OCI-LY1 (cell line): Measurements from ENCODE around the gene CCBE1.

Experiments used
- EZH2 ChIP-seq: fragments of 200-600 bp; sonication (generic), shearing (Covaris generic); IDR thresholded peaks from 2 replicates; pipeline ENCODE4 v1.8.0; 2017; ENCODE audit warnings: borderline replicate concordance, mixed run types, mild to moderate bottlenecking, antibody characterized with exemption, low read length, moderate library complexity, mixed read lengths
- TF ChIP-seq, protein P1 (sequence below): fragments of 200-600 bp; sonication (generic), shearing (Covaris generic); IDR thresholded peaks from 2 replicates; pipeline ENCODE4 v1.5.1; 2017; ENCODE audit warnings: mild to moderate bottlenecking, antibody characterized with exemption, low read length, moderate library complexity, mixed read lengths

DNA sequence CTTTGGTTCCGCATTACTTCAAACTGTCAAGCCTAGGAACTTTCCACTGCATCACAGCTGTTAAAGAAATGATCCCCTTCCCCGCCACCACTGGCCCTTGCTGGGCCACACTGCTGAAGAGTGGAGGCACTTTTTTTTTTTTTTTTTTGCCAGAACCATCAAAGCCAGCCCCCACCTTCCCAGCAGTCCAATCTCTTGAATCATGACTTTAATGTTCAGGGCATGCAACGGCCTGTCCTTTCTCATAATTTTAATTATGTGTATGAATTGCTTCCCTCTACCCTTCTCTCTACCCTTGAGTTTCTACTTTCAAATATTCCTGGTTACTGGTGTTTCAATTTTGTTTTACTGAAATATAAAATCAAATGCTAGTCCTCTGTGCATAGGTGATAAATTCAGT, 236.1 kb downstream of the CCBE1 start:
- no peak for TF ChIP-seq EZH2
- TF ChIP-seq, protein P1, sequence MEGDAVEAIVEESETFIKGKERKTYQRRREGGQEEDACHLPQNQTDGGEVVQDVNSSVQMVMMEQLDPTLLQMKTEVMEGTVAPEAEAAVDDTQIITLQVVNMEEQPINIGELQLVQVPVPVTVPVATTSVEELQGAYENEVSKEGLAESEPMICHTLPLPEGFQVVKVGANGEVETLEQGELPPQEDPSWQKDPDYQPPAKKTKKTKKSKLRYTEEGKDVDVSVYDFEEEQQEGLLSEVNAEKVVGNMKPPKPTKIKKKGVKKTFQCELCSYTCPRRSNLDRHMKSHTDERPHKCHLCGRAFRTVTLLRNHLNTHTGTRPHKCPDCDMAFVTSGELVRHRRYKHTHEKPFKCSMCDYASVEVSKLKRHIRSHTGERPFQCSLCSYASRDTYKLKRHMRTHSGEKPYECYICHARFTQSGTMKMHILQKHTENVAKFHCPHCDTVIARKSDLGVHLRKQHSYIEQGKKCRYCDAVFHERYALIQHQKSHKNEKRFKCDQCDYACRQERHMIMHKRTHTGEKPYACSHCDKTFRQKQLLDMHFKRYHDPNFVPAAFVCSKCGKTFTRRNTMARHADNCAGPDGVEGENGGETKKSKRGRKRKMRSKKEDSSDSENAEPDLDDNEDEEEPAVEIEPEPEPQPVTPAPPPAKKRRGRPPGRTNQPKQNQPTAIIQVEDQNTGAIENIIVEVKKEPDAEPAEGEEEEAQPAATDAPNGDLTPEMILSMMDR = no peak
